ENCODE results near the gene SUGP2.

The SUGP2 gene

GRCh38 chr19:19059018-19059836 is 25.9 kb upstream of the SUGP2 start:
- DNase-seq, result no peak

GRCh38 chr19:19057720-19058119 is 24.4 kb upstream of the SUGP2 start:
- no peak for DNase-seq

GRCh38 chr19:19057317-19057716 is 24.0 kb upstream of the SUGP2 start:
- DNase-seq, result no peak

GRCh38 chr19:19056636-19057275 is 23.4 kb upstream of the SUGP2 start:
- no peak for DNase-seq

- no peak for DNase-seq
Measured at GRCh38 chr19:19055701-19056100, 22.4 kb upstream of the SUGP2 start.

GRCh38 chr19:19054939-19055440 is 21.7 kb upstream of the SUGP2 start:
- no peak for DNase-seq

- DNase-seq, result no peak
Measured at GRCh38 chr19:19054315-19054938, 21.1 kb upstream of the SUGP2 start.

- peak; percentile 64 for DNase-seq
Measured at GRCh38 chr19:19053508-19054314, 20.4 kb upstream of the SUGP2 start.

GRCh38 chr19:19052921-19053320 is 19.6 kb upstream of the SUGP2 start:
- DNase-seq, result no peak

- DNase-seq, result no peak
Measured at GRCh38 chr19:19051478-19052213, 18.3 kb upstream of the SUGP2 start.

GRCh38 chr19:19050731-19051130 is 17.4 kb upstream of the SUGP2 start:
- DNase-seq, result no peak

GRCh38 chr19:19050104-19050503 is 16.8 kb upstream of the SUGP2 start:
- no peak for DNase-seq

GRCh38 chr19:19049406-19049805 is 16.1 kb upstream of the SUGP2 start:
- DNase-seq, result no peak

- DNase-seq, result no peak
Measured at GRCh38 chr19:19043881-19044280, 10.6 kb upstream of the SUGP2 start.

- no peak for DNase-seq
Measured at GRCh38 chr19:19043481-19043880, 10.2 kb upstream of the SUGP2 start.

GRCh38 chr19:19042732-19043280 is 9.5 kb upstream of the SUGP2 start:
- DNase-seq, result no peak

- no peak for DNase-seq
Measured at GRCh38 chr19:19040417-19040816, 7.1 kb upstream of the SUGP2 start.

- DNase-seq, result peak; percentile 54
Measured at GRCh38 chr19:19039901-19040300, 6.6 kb upstream of the SUGP2 start.

- peak; percentile 77 for DNase-seq
Measured at GRCh38 chr19:19034204-19034624, 897 bp upstream of the SUGP2 start.

GRCh38 chr19:19033176-19033425 is 216 bp downstream of the SUGP2 start:
- no peak for DNase-seq

GRCh38 chr19:19032420-19033175 is 719 bp downstream of the SUGP2 start:
- DNase-seq, result peak; percentile 78
